GM04503 (cell line): ENCODE measurements around the gene RAD52.

Source experiments
- DNase-seq: peaks from one replicate; pipeline ENCODE4 v3.0.0-alpha.2; 2012; ENCODE audit warnings: low read depth

The RAD52 gene

GRCh38 chr12:949453-950191 lies at the start of gene RAD52:
TSS of gene RAD52 (minus strand) at chr12:949694. CDS start at chr12:933058, 16,636 bp downstream.
- peak; percentile 91 for DNase-seq

GRCh38 chr12:998020-998874 lies 48.8 kb upstream of the RAD52 start:
- no peak for DNase-seq

- DNase-seq = no peak
These were observed 48.0 kb upstream of the RAD52 start for GRCh38 chr12:997505-997904.

- DNase-seq = no peak
These were observed 47.4 kb upstream of the RAD52 start for GRCh38 chr12:996881-997280.

- no peak for DNase-seq
These were observed 43.2 kb upstream of the RAD52 start for GRCh38 chr12:992647-993046.

GRCh38 chr12:991350-992333 lies 42.1 kb upstream of the RAD52 start:
- DNase-seq = no peak

GRCh38 chr12:990661-991349 lies 41.3 kb upstream of the RAD52 start, which contains the start of gene ERC1:
TSS of gene ERC1 (plus strand) at chr12:991223. CDS start at chr12:1027904, 36,681 bp downstream.
- no peak for DNase-seq

- peak; percentile 61 for DNase-seq
These were observed 40.5 kb upstream of the RAD52 start for GRCh38 chr12:989751-990660.

- DNase-seq = no peak
These were observed 39.6 kb upstream of the RAD52 start for GRCh38 chr12:989051-989450.

GRCh38 chr12:988646-989045 lies 39.2 kb upstream of the RAD52 start:
- DNase-seq = no peak

GRCh38 chr12:981961-982360 lies 32.5 kb upstream of the RAD52 start:
- no peak for DNase-seq

- DNase-seq = no peak
These were observed 31.8 kb upstream of the RAD52 start for GRCh38 chr12:981176-981828.

- DNase-seq = no peak
These were observed 29.9 kb upstream of the RAD52 start for GRCh38 chr12:979349-979748.

- DNase-seq = no peak
These were observed 27.7 kb upstream of the RAD52 start for GRCh38 chr12:977156-977555.

- no peak for DNase-seq
These were observed 27.1 kb upstream of the RAD52 start for GRCh38 chr12:976644-977043.

- DNase-seq = no peak
These were observed 24.9 kb upstream of the RAD52 start for GRCh38 chr12:974271-974862.

- no peak for DNase-seq
These were observed 22.5 kb upstream of the RAD52 start for GRCh38 chr12:971991-972390.

- no peak for DNase-seq
These were observed 20.3 kb upstream of the RAD52 start for GRCh38 chr12:969821-970220.

GRCh38 chr12:968545-968944 lies 19.1 kb upstream of the RAD52 start:
- DNase-seq = no peak
